Fibroblast of pulmonary artery (primary cell): ENCODE data around the gene SLC25A48.

Experiments
- DNase-seq: peaks from one replicate; pipeline ENCODE4 v3.0.0-alpha.2; 2010; ENCODE audit warnings: low read depth
- H3K4me3 ChIP-seq: replicated peaks from 2 replicates; pipeline ENCODE4 v1.5.1; 2011; ENCODE audit warnings: low read depth, mild to moderate bottlenecking, control low read depth, low read length, moderate library complexity
- TF ChIP-seq, protein P1 (sequence below): IDR thresholded peaks from 2 replicates; pipeline ENCODE4 v1.5.1; 2011; ENCODE audit warnings: mild to moderate bottlenecking, control low read depth, low read length, inconsistent platforms; ENCODE audit errors: missing control alignments

The SLC25A48 gene

DNA sequence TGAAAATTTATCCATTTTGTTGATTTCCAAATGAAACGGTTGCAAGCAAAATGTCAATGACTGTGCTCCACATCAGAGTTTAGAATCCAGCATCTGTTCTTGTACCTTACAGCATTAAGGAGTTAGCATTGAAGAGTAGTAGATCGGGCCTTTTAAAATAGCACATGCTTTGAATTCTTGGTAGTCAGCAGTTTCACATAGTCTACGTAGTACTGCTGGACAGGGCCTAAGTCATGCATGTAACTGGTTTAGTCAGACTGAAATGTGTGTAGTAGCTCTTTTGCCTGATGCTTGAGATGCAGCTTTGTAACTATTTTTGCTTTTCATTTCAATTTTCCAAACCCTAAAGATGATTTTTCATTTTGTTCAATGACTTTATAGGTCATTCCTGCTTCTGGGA lies 100.5 kb downstream of the SLC25A48 start:
- TF ChIP-seq, protein P1, sequence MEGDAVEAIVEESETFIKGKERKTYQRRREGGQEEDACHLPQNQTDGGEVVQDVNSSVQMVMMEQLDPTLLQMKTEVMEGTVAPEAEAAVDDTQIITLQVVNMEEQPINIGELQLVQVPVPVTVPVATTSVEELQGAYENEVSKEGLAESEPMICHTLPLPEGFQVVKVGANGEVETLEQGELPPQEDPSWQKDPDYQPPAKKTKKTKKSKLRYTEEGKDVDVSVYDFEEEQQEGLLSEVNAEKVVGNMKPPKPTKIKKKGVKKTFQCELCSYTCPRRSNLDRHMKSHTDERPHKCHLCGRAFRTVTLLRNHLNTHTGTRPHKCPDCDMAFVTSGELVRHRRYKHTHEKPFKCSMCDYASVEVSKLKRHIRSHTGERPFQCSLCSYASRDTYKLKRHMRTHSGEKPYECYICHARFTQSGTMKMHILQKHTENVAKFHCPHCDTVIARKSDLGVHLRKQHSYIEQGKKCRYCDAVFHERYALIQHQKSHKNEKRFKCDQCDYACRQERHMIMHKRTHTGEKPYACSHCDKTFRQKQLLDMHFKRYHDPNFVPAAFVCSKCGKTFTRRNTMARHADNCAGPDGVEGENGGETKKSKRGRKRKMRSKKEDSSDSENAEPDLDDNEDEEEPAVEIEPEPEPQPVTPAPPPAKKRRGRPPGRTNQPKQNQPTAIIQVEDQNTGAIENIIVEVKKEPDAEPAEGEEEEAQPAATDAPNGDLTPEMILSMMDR = no peak
- no peak overlapping the region for H3K4me3 ChIP-seq
- DNase-seq = peak; percentile 41

DNA sequence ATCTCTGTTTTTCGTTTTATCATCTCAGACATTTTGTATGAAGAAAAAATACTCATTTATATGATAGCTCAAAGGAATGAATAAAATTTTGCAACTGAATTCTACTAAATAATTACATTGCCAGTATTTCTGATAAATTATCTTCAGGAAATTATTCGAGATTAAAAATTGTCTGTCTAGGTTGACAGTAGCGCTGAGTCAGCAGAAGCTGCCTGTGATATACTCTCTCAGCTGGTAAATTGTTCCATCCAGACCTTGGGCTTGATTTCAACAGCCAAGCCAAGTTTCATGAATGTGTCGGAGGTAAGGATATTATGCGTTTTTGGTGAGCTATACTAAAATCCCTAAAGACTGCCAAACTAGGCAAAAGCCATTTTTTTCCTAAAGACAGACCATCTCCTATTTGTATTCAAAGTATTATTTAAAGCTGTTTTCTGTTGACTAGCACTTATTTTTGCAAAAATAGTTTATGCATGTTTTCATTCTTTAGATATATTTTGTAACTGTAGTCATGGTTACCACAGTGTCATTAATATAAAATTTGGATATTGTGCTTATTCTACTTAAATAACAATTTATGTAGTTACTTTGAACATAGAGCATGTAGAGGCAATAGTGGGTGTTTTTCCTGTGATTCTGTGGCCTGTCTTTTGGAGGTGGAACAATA lies 102.9 kb downstream of the SLC25A48 start:
- no peak overlapping the region for H3K4me3 ChIP-seq
- DNase-seq = no peak
- TF ChIP-seq, protein P1 = no peak
